Right forelimb (tissue), 1 donor: ENCODE measurements around the gene MAPK10.
"Not testable (repeated sequence)": the region's sequence is repeated elsewhere in the genome, so short reads cannot be mapped to it uniquely, and the experiment has no call there.

Source experiments
- DNase-seq: peaks from one replicate; pipeline ENCODE4 v3.0.0-alpha.2; 2018

The MAPK10 gene

DNA sequence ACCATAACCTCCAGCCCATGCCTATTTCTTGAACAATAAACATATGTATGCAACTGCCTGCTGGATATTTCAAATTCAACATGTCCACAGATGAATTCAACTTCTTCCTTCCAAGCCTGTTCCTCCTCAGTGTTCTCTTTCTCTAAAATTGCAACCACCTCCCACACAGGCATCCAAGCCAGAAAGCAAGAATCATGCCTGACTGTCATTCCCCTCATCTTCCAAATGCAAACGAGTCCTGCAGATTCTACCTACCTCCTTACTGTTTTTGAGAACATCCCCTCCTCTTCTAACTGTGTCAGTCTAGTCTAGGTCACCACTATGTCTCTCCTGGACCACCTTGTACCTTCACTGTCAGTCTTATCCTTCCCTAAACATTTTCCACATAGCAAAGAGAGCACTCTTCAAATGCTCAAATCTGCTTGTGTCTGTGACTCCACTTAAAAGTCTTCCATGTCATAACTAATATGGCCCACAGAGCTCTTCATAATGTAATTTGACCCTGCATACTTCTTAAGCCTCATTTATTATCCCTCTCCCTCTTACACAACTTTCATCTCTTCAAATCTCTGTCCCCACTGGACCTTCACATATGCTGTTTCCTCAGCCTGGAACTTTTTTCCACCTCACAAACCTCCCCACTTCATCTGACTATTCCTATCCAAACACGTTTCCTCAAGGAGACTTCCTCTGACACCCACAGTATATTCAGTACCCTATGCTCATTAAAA is 25.7 kb downstream of the MAPK10 start:
- DNase-seq: no peak

DNA sequence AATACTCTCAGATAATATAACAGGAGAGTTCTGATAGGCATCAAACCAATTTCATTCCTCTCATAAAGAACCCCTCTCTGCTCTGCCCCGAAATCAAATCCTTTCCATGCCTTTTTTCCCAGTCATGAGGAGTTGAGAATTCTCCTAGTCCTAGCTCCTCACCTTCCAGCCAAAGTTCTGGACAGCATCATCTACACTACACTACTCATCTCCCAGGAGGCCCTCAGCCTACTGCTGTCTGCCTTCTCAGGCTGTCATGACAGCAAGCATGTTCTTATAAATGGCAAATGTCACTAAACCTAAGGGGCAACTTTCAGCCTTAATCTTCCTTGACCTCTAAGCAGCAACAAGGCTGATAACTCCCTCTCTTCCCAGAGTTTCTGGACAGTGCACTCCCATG is 26.6 kb downstream of the MAPK10 start:
- no peak for DNase-seq

DNA sequence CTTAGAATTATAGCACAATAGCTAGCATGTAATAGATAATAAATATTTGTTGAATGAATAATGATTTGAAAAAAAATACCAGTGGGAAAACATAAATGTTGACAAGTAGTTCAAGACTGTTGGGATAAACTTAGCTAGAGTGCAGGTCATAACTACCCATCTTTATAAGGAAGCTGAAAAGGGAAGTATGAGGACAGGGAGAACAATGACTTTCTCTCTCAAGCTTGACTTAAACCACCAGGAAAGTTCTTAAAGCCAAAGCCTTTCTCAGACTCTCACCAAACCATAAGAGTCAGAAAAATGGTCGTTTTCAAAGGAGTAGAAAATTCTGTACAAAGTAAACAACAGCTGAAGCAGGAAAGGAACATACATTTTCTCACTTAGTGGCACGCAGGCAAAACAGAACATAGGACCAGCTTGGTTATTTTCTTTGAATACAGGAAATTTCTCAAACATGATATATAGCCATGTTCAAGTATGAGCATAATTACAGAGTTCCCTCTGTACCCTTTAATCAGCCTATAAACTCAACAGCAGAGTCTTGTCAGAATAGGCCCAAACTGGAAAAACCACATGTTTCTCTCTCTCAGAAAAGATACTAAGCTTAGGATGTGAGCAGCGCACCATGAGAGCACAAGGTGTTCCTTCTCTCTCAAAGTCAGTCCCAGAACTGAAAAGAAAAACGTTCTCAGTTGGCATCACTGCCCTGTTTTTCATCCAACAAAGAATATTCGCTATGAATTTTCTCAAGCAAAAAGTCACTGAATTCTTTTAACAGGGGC is 28.7 kb downstream of the MAPK10 start:
- no peak for DNase-seq

DNA sequence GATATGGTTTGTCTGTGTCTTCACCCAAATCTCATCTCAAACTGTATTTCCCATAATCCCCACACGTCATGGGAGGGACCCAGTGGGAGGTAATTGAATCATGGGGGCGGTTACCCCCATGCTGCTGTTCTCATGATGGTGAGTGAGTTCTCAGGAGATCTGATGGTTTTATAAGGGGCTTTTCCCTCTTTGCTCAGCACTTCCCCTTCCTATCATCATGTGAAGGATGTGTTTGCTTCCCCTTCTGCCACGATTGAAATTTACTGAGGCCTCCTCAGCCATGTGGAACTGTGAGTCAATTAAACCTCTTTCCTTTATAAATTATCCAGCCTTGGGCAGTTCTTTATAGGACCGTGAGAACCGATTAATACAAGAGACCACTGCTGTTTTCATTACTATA is 29.4 kb downstream of the MAPK10 start:
- not testable (repeated sequence) for DNase-seq

DNA sequence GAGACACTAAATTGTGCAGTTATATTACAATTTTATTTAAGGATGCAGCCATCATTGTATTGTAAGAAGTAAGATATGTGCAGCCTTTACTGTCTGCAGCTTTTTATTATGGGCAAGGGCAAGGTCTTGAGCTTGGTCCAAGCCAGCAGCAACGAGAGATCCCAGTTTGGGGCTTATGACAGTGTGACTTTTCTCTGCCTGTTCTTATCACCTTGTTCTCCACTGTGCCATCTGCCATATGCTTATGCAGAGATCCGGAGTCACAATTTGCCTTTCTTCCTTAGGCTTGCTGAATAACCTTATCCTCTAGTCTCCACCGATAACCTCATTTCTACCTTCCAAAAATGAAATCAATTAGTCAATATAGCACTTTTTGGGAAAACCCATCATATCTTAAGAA is 30.4 kb downstream of the MAPK10 start:
- no peak for DNase-seq

DNA sequence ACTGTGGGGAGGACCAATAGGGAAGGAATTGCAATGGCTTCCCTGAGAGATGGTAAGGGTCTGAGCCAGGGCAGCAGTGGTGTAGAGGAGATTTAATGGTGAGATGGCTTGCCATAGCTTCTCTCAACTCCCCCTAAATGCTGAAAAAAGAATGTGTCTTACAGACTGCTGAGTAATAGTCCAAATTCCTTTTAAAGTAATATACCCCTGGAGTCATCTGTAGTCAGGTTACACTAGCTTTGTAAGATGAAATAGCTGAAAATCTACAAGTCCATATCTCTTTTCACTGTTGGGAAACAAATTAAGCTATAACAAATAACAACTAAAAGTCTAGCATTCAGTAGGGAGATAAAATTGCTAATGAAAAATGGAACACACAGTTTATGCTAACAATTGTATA is 33.5 kb downstream of the MAPK10 start:
- DNase-seq: no peak

DNA sequence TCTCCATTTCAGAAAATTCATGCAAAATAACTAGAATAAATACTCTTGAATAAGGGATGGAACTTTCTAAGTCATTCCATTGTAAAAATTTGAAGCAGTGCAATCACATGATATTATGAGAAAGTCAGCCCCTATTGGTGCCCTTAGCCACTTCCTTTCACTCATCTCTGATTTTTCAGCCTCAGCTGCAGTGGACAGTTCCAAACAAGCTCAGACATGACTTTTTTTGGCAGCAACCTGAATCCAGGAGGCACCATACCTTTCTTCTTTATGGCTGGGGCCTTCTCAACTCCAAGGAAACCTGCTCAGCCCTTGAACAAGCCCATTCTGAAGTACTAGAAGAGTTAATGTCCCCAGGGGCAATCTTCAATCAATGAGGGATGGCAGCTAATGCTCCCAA is 40.5 kb downstream of the MAPK10 start:
- no peak for DNase-seq

DNA sequence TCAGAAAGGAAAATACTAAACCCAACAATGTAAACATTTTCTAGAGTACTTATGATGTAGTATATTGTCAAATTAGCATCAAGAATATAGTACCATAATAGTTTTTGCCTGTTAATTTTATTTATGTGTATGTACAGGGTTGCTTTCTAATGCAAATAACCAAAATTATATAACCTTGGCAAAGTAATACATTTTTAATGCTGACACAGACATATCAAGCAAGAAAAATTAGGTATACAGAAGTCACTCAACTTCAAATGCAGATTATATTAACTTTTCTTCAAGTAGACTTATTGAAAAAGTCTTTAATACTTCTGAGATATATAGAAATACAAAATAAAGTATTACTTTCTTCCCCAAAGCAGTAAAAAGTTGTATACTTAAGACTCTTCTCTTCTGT is 44.3 kb downstream of the MAPK10 start:
- no peak for DNase-seq

DNA sequence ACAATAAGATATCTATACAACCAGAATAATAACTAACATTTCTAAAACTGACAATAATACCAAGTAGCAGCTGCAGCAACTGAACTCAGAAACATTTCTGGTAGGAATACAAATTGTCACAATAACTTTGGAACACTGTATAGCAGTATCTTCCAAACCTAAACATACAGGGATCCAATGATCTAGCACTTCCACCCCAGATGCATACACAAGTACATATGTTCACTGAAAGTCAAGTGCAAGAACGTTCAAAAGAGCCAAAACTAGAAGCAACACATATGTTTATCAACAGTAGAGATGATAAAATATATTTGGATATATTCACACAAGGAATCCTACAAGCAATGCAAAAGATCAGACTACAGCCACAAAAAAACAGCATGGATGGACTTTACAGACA is 46.2 kb downstream of the MAPK10 start:
- DNase-seq: no peak

DNA sequence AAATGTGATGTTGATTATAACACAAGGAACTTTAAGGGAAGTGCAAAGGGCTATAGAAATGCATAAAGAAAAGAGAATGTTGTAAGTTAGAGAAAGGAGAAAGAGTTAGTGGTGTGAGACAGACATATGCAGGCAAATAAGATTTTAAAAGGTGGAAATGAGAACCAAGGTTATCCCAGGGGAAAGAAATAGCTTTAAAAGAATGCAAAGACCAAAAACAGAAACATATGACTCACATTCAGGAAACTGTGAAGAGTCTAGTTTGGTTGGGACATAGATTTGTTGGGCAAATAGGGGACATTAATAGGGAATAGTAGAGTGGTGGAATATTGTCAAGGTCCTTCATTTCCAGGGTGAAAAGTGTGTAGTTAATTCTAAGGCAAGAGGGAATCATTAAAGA is 52.4 kb downstream of the MAPK10 start:
- DNase-seq: no peak

DNA sequence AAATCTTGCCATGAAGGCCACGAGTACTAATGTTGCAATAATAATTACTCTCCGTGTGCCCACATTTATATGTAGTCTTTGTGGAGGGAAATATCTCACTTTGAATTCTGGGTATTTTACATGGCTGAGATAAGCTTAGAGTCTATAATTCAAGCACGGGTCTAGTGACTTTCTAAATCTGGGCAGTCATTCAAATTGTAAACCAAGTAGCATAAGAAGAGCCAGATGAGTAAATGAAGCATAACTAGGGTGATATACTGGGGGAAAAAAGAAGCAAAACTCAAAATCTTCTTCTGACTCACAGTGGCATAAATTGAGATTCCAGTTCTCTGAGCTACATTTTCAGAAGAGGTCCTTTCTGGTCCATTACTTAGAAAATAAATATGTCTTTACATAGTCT is 53.0 kb downstream of the MAPK10 start:
- no peak for DNase-seq

DNA sequence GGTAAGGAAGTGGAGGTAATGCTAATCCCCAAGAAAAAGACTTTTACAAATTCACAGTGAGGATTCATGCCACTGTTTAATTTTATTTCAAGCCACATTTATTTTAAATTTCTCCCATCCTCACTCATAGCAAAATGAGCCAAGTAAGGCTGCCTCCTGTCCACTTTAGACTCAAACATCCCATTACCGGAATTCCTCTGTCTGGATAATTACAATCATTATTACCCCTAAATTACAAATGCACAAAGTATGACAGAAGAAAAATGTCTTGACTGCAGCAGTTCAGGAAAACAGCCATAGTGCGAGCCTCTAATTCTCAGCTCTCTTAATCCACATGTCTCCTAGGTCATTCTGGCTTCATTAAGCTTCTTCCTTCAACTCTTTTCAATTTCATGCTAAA is 57.0 kb downstream of the MAPK10 start:
- DNase-seq: no peak

DNA sequence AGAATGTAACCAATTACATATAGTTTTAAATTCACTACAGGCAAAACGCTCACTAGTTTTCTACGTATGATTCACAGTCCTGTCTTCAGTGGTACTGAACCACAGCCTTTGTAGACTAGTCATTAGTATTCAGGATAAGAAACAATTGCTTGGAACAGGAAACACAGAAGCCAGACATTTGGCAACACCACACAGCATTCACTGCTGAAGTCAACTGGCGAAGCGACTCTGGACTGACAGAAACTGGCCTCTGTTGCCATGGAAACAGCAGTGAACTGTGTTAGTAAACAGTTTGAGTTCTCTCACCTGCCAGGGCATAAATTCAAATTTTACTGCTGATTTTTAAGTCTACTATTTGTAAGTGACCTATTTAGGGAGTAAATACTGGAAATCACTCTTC is 57.6 kb downstream of the MAPK10 start:
- DNase-seq: peak; percentile 46

DNA sequence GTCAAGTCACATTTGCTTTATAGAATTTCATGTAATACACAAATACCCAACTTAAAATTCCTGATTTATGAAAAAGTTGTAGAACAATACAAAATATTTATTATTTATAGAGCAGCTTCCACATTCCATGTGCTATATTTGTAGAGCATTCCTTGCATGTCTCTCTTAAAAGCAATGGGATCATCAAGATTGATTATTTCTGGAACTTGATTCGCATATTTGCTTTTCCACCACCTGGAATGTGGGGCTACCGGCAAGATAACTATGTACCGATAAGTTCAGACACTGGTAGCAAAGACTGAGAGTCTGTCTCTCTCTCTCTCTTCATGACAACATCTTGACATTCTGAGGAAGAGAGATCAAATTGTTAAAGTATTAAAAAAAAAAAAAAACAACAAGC is 59.3 kb downstream of the MAPK10 start:
- DNase-seq: no peak

DNA sequence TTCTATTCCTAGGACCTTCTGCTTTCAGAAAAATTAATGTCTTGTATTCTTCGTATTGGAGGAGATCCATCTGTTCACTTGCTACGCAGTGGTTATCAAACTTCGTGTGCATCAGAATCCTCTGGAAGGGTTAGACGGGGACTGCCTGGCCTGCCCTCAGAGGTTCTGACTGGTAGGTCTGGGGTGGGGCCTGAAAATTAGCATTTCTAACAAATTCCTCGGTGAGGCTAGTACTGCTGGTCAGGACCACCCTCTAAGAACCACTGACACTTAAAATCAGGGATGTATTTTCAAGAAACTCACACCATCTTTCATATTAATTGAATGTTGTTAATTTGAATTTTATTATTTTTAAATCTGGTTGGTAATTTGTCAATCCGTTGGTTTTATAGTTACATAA is 63.0 kb downstream of the MAPK10 start:
- DNase-seq: no peak

DNA sequence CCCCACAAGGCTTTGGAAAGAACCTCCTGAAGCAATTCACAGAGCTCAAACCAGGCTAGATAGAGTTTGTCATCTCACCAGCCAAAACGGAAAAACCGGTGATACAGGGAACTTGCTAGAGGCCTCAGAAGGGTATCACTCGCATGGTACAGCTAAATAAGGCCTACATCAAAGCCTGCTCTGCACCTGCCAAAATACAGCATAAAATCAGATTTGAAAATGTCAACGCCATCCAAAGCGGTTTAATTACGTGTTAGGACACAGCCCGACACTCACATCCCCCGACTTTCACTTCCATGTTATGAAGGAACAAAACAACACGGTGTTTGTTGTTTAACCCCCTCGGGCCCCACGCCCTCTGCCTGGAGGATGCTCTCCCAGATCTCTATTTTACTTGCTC is 65.0 kb downstream of the MAPK10 start:
- no peak for DNase-seq

DNA sequence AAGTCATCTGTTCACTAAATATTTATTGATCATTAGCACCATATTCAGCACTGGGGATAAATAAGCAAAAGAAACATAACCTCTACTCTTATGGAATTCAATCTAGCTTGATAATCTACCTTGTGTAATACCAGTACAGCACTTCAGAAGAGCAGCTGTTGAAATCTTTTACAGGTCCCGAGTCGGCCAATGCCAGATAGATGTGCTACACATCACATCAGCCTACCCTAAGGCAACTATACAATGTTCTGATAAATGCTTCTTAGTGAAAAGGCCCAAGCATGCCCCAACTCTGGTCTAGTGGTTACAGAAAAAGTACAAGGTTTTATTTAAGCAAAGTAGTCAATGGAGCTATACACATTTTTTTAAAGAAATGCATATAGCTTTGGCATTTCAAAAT is 68.7 kb downstream of the MAPK10 start:
- no peak for DNase-seq

DNA sequence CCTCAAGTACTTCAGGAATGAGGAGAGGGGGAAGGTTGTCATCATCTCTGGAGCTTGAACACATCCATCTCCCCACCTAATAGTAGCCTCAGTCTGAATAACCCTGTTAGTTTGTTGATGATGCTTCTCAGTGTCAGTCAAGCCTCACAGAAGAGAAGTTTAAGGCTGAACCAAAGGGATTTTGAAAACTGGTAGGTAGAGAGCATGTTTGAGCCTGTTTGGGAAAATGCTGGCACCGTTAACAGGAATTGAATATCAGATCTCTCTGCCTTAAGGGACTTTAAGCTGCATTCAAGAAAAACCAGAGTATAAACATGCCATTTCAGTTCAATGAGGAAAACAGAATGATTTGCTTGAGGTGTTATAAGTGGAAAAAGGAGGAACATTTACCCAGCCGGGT is 73.1 kb downstream of the MAPK10 start:
- DNase-seq: no peak

DNA sequence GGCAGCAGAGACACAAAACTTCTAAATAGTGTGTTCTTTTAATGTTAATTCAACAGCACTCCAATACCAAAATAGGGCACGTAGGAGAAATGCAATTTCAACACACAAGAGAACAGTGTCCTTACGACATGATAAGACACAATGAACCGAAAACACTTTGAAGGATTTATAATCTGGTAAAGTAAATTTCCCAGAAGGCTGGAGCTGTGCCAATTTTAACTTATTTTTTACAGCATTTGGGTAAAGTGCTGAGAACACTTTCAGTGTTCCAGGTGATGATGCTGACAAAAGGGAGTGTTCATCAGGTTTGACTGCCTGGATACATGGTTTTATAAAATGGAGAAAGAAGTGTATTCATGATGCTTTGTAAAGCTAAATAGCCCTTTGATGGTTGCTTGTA is 76.5 kb downstream of the MAPK10 start:
- DNase-seq: no peak

DNA sequence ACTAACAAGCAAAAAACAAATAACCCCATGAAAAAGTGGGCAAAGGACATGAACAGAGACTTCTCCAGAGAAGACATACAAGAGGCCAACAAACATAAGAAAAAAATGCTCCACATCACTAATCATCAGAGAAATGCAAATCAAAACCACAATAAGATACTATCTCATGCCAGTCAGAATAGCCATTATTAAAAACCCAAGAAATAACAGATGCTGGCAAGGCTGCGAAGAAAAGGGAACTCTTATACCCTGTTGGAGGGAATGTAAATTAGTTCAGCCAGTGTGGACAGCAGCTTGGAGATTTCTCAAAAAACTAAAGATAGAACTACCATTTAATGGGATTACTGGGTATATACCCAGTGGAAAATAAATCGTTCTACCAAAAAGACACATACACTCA is 79.6 kb downstream of the MAPK10 start:
- DNase-seq: no peak

DNA sequence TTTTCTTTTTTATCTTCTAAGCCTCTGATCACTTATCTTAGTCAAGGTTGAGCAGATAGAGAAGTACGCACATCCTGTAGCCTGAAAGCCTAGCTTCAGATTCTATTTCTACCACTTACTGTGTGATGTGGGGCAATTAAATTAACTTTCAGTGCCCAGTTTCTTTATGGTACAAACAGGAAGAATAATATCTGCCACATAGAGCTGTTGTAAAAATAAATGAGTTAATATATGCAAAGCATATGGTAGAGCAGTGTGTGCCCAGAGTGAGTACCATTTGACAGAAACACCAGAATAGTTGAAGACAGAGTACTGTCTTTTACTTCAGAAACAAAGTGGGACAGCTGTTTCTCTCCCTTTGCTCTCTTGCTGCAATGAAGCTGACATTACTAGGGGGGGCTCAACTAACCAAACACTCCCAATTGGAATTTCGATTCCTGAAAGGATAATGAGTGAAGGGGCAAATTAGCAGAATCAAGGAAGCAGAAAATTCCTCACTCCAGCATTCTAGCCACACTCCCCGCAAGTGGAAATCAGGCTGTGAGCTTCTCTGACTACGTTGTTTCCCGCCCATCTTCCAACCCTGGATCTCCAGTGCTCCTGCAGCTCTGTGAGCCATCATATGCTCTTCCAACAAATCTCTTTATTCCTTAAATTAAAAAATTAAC is 80.4 kb downstream of the MAPK10 start:
- no peak for DNase-seq

DNA sequence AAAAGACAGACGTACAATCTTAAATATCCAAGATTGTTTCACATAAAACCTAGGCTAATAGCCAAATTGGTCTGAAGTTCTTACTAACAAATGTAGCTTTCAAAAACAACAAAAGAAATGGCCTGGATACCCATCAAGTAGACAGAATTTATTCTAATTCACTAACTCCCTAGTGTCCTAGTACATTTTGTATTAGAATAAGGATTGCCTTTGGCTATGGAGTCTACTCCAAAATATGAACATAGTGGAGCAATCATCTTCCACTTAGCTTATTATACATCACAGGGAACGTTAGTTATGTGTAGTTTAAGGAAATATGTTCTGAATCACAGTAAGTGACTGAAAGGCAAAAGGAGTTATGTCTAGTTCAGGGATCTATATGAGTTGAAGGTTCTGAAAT is 81.7 kb downstream of the MAPK10 start:
- DNase-seq: no peak

DNA sequence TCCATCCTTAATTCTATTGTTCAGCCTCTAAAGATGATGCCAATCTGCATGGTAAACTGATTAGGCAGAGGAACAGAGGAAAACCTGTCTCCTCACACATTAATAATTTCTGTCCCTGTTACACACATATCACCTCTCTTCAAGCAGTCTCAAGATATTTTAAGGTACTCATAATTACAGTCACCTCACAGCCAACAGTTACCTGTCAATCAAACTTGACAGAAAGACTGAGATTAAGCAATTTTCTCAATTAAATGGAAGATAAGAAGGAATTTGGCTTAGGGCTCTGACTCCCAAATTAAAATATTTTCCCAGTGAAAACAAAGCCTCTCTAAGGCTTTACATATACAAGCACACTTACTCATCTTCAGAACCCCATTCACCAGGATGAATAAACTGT is 85.2 kb downstream of the MAPK10 start:
- DNase-seq: no peak

DNA sequence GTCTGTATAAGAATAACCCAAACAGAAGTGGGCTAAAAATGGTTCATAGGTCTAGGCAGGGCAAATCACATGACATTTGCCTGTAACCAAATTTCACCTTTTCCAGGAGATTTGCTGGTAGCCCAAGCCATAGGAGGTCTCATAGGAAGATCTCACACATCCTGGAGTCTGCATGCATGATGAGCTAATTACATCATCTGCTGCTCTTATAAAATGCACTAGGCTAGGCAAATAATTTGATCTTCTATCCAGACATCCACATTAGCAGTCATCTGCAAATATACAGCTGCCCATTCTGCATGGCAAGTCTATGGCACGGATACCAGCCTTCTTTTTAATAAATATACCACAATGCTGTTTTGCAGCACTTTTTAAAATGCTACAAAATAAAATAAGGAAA is 87.2 kb downstream of the MAPK10 start:
- no peak for DNase-seq
